Adipose tissue (tissue), 3 donors: ENCODE results near the gene CPA1. TPM values are rescaled to one million over a fixed set of nuclear protein-coding genes. Genes with fewer than 3 reads are reported as not detected.

Experiments used
- H3K27ac ChIP-seq: one replicate; pipeline ENCODE4 v1.5.1; 2013; ENCODE audit warnings: low read depth, low read length
- WGBS, 3 donors: extraction: QIAGEN DNeasy Blood & Tissue Kit; methylation state at CpG; one replicate each; pipeline ENCODE4 v1.1.7; 2013; 5-methylcytosine and 5-hydroxymethylcytosine counted together
- polyA plus RNA-seq, 3 donors: library from polyadenylated mRNA; stranded (reverse); fragments of 200-250 nt; gene quantifications; one replicate each; pipeline ENCODE4 v1.2.3, GENCODE V29; 2013
- donor health status: healthy with polysubstance abuse.
- donor health status: Bipolar disorder and iron deficiency.
- donor health status: healthy.

Gene CPA1
- polyA plus RNA-seq = over 10,000 TPM in 1 of 3 donors, 10 to 100 TPM in 1, 1 to 10 TPM in 1; 5.3 to 12,264 (median 18.3) TPM

DNA sequence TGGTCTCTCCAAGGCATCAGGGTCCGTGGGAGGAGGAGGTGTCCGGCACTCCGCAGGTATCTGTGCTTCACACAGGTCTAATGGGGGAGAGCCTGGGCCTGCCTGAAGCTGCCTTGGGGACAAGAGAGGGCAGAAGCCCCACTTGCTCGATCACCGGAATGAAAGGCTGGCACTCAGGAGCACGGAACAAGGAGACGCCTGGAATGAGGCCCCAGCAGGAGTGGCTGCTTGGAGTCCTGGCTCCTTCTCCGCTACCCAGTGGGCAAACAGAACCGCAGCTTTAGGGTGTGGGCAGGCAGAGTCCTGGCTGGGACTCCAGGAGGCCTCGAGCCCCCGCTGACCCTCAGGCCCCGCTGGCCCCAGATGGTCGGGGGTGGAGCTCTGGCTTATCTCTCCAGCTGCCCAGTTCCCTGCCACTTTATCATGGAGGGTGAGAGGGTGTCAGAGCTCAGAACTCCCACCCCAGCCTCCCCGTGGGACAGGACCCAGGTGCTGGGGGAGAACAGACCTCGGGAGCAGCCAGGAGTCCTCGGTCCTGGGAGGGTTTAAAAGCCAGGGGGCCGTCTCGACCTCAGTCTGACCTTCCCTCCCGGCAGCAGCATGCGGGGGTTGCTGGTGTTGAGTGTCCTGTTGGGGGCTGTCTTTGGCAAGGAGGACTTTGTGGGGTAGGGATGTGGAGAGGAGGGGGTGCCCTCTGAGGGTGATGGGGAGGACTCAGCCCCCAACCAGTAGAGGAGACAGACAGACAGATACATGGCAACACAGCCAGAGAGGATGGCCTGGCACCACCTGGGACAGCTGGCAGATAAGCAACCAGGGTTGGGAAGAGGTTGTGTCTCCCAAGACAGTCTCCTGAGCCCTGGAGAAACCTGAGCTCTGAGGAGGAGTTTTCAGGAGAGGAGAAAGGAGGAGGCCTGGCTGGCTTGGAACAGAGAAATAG is at the start of gene CPA1:
CPA1 (plus strand) TSS at position 574 of the 940 bp plus-strand sequence; CDS start at position 601, 27 bp downstream.
- WGBS, 3 donors = 24 to 59% (median 53%) methylated on average over 19 to 20 of the region's 20 CpGs
- H3K27ac ChIP-seq = no peak within 1 kb of the TSS

DNA sequence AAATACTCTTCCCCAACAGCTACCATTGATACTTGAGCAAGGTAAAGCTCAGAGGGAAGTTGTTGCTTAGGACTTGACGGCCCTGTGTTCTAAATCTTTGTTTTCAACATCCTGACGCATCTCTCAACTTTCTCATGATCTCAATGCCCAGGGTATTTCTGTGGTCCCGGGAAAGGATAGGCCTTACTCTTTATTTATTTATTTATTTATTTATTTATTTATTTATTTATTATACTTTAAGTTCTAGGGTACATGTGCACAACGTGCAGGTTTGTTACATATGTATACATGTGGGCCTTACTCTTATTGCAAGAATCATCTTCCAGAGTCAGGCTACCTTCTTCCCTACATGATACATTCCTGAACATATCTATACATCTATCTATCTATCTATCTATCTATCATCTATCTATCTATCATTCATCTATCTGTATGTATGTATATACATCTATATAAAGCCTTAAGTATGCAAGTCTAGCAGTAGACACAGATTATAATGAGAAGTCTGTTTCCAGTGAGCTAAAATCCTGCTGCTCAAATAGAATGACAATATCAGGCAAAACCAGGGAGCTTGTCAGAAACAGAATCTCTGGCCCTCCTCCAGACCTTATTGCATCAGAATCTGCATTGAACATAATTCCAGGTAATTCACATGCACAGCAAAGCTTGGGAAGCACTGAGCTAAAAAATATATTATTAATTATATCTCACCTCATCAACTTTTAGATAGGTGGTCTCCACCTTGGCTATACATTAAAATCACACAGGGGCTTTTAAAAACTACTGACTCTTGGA is 47.8 kb upstream of the CPA1 start:
- H3K27ac ChIP-seq = no peak overlapping the region
- WGBS, 3 donors = 92 to 96% (median 94%) methylated on average over 4 of the region's 4 CpGs

DNA sequence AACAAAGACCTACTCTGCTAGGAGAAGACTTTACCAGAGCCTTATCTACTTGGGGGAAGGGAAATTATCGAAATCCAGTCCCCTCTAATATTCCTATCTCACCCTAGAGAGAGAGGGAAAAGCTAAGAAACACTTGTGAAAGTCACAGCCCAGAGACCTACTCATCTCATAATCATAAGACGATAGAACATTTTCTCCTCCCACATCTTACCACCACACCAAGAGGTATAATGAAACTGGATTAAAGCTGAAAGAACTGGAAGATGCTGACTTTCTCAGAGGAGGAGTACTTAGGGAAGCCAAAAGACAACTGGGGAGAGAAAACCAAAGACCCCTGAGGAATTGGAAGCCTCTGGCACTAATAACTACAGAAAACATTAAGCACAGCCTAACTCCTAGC is 46.5 kb upstream of the CPA1 start:
- no peak overlapping the region for H3K27ac ChIP-seq
- 76 to 86% (median 79%) methylated on average over 2 of the region's 2 CpGs for WGBS, 3 donors

DNA sequence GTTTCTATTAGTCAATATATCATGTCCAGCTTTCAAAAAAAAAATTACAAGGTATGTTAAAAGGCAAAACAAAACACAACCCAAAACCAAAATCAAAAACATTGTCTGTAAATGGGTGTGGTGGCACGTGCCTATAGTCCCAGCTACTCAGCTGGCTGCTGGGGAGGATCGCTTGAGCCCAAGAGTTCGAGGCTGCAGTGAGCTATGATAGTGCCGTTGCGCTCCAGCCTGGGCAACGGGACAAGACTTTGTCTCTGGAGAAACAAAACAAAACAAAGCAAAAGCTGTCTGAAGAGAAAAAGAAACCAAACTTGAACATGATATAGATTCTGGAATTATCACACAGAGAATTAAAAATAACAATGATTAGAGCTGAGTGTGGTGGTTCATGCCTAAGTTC is 46.0 kb upstream of the CPA1 start:
- WGBS, 3 donors = 53 to 69% (median 63%) methylated on average over 6 of the region's 6 CpGs
- no peak overlapping the region for H3K27ac ChIP-seq

DNA sequence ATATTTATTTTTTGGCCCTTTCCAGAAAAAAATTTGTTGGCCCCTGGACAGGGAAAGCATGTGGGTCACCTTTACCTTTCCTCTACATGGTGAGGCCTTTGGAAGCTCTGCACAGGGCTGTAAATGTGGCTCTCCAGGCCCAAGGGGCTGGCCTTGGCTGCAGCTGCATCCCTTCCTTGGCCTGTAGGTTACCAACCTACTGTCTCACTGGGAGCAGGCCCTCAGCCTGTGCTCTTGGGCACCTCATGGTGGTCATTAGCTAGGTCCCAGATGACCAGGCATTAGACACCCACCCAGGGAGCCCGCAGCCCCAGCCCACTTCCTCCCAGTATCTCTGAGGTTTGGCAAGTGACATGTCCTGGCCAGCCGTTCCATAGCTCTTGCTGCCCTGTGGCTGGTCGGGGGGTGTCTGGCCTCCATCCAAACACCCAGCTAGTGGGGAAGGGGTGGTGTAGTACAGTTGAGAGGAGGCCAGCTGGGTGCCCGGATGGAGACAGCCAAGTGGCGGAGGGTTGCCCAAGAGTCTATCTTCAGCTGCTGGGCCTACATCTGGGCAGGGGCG is 42.8 kb upstream of the CPA1 start:
- WGBS, 3 donors = 70 to 87% (median 73%) methylated on average over 6 of the region's 6 CpGs
- H3K27ac ChIP-seq = no peak overlapping the region

DNA sequence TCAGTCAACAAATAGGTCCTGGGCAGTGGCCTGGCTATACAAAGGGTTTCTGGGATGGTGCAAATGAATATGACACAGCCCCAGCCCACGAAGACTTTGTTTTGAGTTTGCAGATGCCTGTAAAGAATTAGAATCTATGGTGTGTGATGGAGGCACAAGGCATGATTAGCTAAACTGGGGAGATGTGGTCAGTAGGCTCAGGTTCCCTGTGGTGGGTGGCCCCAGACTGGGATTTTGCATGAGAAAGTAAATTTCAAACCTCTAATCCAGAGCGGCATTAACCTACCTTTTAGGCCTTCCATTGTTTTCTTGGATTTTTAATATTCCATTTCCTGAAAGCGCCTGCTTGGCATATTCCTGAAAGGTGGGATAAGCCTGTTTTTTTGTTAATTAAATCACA is 42.1 kb upstream of the CPA1 start:
- 90 to 96% (median 94%) methylated on average over 3 of the region's 3 CpGs for WGBS, 3 donors
- H3K27ac ChIP-seq = no peak overlapping the region

DNA sequence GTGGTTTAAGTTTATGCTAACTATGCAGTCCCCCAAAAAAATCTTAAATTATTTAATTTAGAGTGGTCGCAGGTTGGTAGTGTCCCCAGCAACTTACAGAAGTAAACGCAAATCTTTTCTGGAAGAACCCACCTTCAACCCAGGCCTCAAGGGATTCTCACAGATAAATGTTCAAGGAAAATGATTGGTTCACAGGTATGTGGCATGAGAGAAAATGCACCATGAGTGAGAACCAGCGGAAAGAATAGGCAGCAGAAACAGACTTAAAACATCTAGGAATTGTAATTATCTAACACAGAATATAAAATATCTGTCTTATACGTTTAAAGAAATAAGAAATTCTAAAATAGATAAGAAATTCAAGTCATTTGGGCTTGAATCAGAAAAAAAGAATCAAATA is 38.4 kb upstream of the CPA1 start:
- H3K27ac ChIP-seq = no peak overlapping the region
- 94 to 95% (median 95%) methylated on average over 4 of the region's 4 CpGs for WGBS, 3 donors

DNA sequence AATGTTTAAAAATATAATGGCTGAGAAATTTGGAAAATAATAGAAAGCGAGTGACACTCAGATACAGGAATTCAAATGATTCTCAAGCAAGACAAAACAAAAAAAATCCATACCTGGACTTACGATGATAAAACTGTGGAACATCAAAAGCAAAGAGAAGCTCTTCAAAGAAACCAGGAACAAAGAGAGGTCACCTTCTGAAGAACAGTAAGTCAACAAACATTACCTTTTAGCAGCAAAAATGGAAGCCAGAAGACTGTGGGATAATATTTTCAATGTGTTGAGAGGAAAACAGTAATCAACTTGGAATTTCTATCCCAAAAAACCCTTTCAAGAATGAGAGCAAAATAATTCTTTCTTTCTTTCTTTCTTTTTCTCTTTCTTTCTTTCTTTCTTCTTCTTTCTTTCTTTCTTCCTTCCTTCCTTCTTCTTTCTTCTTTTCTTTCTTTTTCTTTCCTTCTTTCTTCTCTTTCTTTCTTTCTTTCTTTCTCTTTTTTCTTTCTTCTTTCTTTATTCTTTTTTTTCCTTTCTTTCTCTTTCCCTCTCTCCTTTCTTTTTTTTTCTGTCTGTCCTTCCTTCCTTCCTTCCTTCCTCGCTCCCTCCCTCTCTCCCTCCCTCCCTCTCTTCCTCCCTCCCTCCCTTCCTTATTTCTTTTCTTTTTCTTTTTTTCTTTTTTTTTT is 37.5 kb upstream of the CPA1 start:
- WGBS, 3 donors = 93 to 98% (median 93%) methylated on average over 3 of the region's 3 CpGs
- no peak overlapping the region for H3K27ac ChIP-seq

DNA sequence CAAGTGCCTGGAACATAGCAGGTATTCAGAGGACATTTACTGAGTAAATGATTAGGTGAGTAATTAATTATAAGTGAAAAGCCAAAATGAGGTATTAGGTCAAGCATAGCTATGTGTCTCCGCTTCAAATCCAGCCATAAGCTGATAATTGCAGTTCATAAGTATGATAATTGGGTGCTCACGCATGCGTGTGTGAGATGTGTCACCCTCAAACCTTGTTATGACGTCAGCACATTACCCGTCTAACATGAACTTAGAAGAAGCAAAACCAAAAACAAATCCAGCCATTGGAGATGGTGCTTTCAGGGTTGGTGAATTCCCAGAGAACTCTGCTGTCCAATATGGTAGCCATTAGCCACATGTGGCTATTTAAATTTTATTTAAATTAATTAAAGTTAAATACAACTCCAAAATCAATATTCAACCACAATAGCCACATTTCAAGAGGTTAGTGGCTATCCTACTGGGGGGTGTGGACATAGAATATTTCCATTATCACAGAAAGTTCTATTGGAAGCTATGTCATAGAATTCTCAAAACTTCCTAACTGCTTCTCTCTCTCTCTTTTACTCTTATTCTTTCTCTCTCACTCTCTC is 35.9 kb upstream of the CPA1 start, which contains the start of gene CPA5:
CPA5 (plus strand) TSS at position 546 of the 596 bp plus-strand sequence. CDS start 1,670 bp downstream, outside the sequence.
- WGBS, 3 donors = 93 to 94% (median 94%) methylated on average over 5 of the region's 5 CpGs
- no peak within 1 kb of the TSS for H3K27ac ChIP-seq

DNA sequence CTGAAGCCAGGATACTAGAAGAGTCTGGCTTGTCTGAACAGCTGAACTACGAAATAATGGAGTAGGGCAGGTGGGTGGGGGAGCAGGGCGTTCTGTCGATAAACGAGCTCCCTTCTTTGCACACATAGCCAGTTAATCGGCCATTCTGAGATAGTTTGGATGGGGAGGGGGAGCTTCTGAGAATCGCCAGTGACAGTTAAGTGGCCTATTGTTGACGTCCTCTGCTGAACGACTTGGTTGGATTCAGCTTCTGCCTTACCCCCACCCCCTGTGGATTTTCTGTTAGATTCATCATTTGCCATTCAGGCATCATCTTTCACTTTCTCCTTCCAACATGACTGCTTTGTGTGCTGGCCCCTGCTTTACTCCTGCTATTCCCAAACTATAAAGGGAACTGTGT is 35.2 kb upstream of the CPA1 start:
- no peak overlapping the region for H3K27ac ChIP-seq
- WGBS, 3 donors = 66 to 72% (median 70%) methylated on average over 8 of the region's 8 CpGs

DNA sequence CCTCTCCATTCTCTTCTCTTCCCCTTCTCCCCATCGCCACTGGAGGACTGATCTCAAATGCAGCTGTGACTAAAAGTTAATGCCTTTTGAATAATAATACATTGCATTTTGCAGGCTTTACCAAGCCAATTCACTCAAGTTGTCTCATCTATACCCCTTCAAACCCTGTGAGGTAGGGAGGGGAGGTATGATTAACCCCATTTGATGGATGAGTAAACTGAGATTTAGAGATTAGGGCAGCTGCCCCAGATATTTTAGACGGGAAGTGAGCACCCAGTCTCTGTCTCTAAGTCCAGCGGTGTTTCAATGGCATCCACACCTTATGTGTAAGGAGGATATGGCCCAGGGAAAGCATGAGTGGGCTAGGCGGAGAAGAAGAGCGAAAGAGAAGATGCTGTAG is 34.6 kb upstream of the CPA1 start:
- 90 to 97% (median 96%) methylated on average over 5 of the region's 5 CpGs for WGBS, 3 donors
- H3K27ac ChIP-seq = no peak overlapping the region

DNA sequence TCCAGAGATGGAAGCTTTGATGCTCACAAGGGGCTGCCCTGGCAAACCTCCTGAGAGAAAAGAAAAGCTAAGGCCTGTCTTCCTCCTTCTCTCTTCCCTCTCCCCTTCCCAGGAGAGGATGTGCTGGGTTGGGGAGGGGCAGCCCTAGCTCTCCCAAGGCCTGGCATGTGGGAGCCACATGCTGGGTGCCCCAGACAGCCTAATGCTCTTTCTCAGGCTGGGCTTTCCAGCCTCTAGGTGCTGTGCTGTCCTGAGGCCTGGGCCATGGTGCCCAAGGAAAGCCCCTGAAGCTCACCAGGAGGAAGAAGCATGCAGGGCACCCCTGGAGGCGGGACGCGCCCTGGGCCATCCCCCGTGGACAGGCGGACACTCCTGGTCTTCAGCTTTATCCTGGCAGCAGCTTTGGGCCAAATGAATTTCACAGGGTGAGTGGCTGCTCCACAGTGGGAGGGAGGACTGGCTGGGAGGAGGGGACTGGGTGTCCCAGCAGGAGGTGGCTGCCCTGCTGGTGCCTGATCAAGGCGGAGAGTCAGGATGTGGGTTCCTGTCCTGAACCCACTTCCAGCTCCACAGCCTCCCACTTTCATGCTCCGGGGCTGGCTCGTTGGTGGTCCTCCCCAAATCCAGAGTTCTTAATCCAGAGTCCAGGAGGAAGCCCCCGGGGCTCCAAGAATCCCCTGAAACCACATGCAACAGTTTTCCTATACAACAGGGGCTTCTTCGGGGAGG is 34.0 kb upstream of the CPA1 start:
- no peak overlapping the region for H3K27ac ChIP-seq
- 85 to 95% (median 92%) methylated on average over 10 of the region's 10 CpGs for WGBS, 3 donors

DNA sequence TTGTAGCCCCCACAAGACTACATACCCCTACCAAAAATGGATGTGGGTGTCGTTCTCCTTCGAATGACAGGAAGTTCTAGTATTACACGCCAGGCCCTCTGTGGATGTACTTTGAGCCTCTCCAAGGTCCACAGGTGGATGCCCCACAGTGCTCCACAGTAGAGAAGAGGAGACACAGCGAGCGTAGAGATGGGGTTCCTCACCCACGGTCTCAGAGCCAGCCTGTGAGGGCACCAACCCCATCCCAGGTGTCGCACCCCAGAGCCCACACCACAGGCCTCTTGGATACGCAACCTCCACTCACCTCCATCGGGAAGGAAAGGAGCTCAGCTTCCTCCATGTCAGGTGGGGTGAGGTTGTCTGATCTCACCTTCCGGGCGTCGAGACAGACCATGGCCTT is 33.4 kb upstream of the CPA1 start:
- no peak overlapping the region for H3K27ac ChIP-seq
- WGBS, 3 donors = 87 to 93% (median 89%) methylated on average over 12 of the region's 12 CpGs

DNA sequence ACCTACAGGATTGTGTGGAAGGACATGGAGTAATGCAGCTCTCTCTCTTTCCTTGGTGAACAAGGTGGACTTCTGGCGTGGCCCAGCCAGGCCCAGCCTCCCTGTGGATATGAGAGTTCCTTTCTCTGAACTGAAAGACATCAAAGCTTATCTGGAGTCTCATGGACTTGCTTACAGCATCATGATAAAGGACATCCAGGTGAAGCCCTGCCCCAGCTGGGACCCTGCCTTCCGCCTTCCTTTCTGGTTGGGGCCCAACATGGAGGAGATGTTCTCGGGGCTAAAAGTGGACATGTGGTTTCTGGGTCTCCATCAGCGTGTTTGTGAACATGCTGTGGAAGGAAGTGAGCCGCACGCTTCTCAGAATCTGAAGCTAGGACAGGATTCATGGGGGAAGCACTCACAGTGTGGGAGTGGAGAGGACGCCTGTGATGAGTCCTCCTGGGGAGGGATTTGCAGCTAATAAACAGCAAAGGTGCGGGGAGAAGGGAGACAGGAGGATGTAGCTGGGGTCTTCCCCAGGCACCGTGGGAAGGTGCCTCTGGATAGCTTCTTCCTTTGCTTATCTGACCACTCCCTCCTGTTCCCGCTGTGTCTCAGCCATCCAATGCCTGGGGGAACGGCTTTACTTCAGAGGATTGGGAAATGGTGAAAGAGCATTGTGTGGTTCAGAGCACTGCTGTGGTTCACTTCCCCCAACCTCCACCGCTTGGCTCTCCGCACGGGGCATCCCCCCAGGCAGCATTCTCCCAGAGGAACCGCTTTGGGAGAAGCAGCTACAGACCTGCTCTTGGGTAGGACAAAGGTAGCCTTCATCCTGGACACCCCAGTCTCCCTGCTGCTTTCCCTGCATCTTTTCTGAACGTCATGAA is 30.1 kb upstream of the CPA1 start:
- H3K27ac ChIP-seq = no peak overlapping the region
- 52 to 82% (median 60%) methylated on average over 16 of the region's 16 CpGs for WGBS, 3 donors

DNA sequence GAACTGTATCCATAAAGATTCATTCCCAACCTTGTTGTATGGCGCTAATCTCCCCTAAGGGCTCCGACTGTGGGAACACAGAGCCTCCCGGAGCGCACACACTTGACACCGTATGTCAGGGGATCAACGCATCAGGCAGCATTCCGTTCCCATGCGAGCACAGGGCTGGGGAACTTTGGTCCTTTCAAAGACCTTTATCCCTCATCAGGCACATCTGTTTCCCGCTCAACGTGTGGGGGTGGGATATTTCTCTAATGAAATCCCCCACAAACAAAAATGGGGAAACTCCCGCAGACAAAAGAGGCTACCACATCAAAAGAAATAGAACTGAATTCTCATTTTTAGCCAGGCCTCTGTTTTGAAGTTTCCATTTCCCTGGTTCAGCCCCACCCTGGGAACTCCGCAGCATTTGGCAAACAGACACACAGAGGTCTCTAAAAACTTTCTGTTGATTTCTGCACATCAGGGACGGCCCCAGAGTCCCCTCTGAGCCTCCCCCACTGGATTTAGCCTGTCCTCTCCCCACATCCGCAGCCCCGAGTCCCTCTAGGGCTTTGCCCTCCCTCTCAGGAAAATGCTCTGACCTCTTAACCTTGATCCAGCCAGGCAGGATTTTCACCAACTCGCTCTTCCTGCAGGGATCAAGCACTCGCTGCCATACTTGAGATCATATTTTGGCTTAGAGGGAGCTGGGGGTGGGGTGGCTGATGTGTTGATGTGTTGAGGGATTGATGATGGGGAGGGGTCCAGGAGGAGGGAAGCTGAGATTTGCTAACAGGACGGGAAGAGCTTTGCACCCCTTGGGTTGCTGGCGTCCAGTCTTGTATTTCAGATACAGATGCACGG is 29.1 kb upstream of the CPA1 start:
- WGBS, 3 donors = 43 to 77% (median 56%) methylated on average over 20 of the region's 20 CpGs

DNA sequence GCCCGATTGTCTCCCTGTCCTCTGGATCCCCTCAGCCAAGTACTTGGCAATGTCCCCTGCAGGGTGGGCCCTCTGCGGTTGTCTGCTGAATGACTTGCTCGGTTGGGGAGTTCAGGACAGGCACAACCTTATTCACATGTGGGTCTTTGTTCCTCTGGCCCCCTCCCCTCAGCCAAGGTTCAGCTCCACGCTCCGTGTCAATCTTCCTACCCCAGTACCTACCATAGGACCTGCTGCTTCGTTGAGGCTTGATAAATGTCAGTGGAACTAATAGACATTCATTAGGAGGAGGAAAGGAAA is 28.6 kb upstream of the CPA1 start:
- 61 to 85% (median 68%) methylated on average over 6 of the region's 6 CpGs for WGBS, 3 donors
- H3K27ac ChIP-seq = no peak overlapping the region

More for the DNA sequence above, 29.1 kb upstream of the CPA1 start:
- no peak overlapping the region for H3K27ac ChIP-seq
